GM23248 (cell line): ENCODE data around the gene ALG2. TPM values are rescaled to one million over a fixed set of nuclear protein-coding genes. Genes with fewer than 3 reads are reported as not detected.

ENCODE experiments used
- DNase-seq: peaks from one replicate; pipeline ENCODE4 v3.0.0-alpha.2; 2015
- H2AFZ ChIP-seq: fragments of 200-600 bp; sonication (generic); 2 replicates; pipeline ENCODE4 v1.6.1; 2016; ENCODE audit warnings: antibody characterized with exemption
- H3F3A ChIP-seq: fragments of 200-600 bp; sonication (generic); 2 replicates; pipeline ENCODE4 v1.6.1; 2016; ENCODE audit warnings: mild to moderate bottlenecking, antibody characterized with exemption, mixed run types; ENCODE audit not compliant: insufficient read depth
- H3K27ac ChIP-seq: fragments of 200-600 bp; sonication (generic); 2 replicates; pipeline ENCODE4 v1.5.1; 2016; ENCODE audit warnings: mild to moderate bottlenecking
- H3K27me3 ChIP-seq: fragments of 200-600 bp; sonication (generic); replicated peaks from 2 replicates; pipeline ENCODE4 v1.6.1; 2016; ENCODE audit warnings: mild to moderate bottlenecking; ENCODE audit not compliant: insufficient read depth
- H3K36me3 ChIP-seq: fragments of 200-600 bp; sonication (generic); 2 replicates; pipeline ENCODE4 v1.6.1; 2016; ENCODE audit warnings: low read depth, mild to moderate bottlenecking
- H3K4me1 ChIP-seq: fragments of 200-600 bp; sonication (generic); 2 replicates; pipeline ENCODE4 v1.6.1; 2016; ENCODE audit warnings: mild to moderate bottlenecking; ENCODE audit not compliant: insufficient read depth
- H3K4me2 ChIP-seq: fragments of 200-600 bp; sonication (generic); one replicate; pipeline ENCODE4 v1.6.1; 2016; ENCODE audit warnings: mild to moderate bottlenecking; ENCODE audit not compliant: unreplicated experiment
- H3K4me3 ChIP-seq: fragments of 200-600 bp; sonication (generic); 2 replicates; pipeline ENCODE4 v1.5.1; 2016; ENCODE audit warnings: mild to moderate bottlenecking
- H3K79me2 ChIP-seq: fragments of 200-600 bp; sonication (generic); 2 replicates; pipeline ENCODE4 v1.6.1; 2016; ENCODE audit warnings: mild to moderate bottlenecking; ENCODE audit not compliant: insufficient read depth
- H3K9ac ChIP-seq: fragments of 200-600 bp; sonication (generic); 2 replicates; pipeline ENCODE4 v1.6.1; 2016; ENCODE audit warnings: mild to moderate bottlenecking
- H3K9me2 ChIP-seq: fragments of 200-600 bp; sonication (generic); 2 replicates; pipeline ENCODE4 v1.6.1; 2016; ENCODE audit warnings: mixed run types, mild to moderate bottlenecking, moderate library complexity; ENCODE audit not compliant: insufficient read depth
- H3K9me3 ChIP-seq: fragments of 200-600 bp; sonication (generic); one replicate; pipeline ENCODE4 v1.6.1; 2017; ENCODE audit warnings: low read depth
- H4K20me1 ChIP-seq: fragments of 200-600 bp; sonication (generic); 2 replicates; pipeline ENCODE4 v1.6.0; 2016; ENCODE audit not compliant: insufficient read depth
- EZH2 ChIP-seq: fragments of 200-600 bp; sonication (generic); IDR thresholded peaks from 2 replicates; pipeline ENCODE4 v1.6.1; 2018; ENCODE audit warnings: antibody characterized with exemption, mild to moderate bottlenecking; ENCODE audit not compliant: insufficient read depth, poor library complexity, severe bottlenecking
- EZH2phosphoT487 ChIP-seq: fragments of 200-600 bp; sonication (generic); IDR thresholded peaks from 2 replicates; pipeline ENCODE4 v1.6.1; 2018; ENCODE audit warnings: antibody characterized with exemption, moderate library complexity, mild to moderate bottlenecking, low read depth; ENCODE audit not compliant: insufficient read depth
- WGBS, 2 experiments: methylation state at CpG; one replicate each; pipeline ENCODE4 v1.1.6; 2015 to 2017; ENCODE audit warnings: low lambda C conversion rate in 2 of 2, low coverage in 1 of 2; ENCODE audit errors: missing lambda C conversion rate in 2 of 2; 5-methylcytosine and 5-hydroxymethylcytosine counted together
- in situ Hi-C: fragments of 300-500 bp; cut with MboI; formaldehyde crosslinking; loops from 2 replicates; pipeline ENCODE4 v1.15.0; 2020
- polyA plus RNA-seq: library from polyadenylated mRNA; unstranded; fragments of >200 nt; fragmentation: Nextera tagmentation; extraction: Ambion mirVana; gene quantifications from 2 replicates; pipeline ENCODE4 v1.2.1, GENCODE V29; 2016
- total RNA-seq: library from RNA; depleted of rRNA; stranded (reverse); fragments of >200 nt; shearing (Covaris generic); gene quantifications from 2 replicates; pipeline ENCODE4 v1.2.3, GENCODE V29; 2014

The ALG2 gene
- total and polyA plus RNA-seq, 2 experiments from 2014 or later: 59.5 to 65.8 TPM

DNA sequence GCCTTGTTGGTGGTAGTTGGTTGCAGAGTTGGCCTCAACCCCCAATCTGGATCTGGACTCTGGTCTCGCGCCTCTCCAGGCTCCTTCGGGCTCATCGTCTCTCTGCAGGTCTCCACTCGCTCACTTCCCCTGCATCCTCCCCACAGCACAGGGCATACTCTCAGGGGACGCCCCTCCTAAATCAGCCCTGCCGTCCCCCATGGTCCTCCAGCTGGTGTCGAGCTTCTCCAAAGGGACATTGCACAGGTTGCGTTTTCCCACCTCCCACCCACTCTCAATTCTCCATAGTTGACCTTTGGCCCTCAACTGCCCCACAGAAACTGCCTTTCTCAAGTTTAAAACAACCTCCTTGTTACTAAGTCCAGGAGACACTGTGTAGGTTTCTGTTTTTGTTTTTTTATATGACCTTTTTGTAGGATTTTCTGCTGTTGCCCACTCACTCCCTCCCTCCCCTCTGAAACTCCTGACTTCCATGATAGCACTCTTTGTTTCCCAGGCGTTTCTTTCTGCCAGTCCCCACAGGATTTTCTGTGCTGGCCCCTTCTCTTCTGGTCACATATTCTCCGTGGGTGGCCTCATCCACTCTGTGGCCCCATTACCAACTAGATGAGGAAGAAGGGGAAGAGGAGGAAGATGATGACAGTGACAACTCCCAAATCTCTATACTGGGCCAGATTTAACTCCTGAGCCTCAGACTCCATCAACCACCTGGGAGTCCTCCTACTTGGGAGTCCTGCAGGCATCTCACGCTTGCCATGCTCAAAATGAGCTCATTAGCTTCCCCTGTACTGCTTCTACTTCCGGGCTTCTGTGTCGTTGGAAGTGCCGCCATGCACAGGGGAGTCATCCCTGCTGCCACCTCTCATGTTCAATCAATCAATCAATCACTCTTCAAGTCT is 50.3 kb downstream of the ALG2 start:
- H3K4me1 ChIP-seq: no peaks in the 10 kb centered on the region
- no peak for DNase-seq
- no peaks in the 10 kb centered on the region for H4K20me1 ChIP-seq
- H3K79me2 ChIP-seq: no peaks in the 10 kb centered on the region
- in situ Hi-C loops: no loop called here
- peaks cover 6% of the 10 kb centered on the region; the same call in 1 of the 2 replicates for H3K27me3 ChIP-seq
- no peaks in the 10 kb centered on the region for H3K9me3 ChIP-seq
- H3K27ac ChIP-seq: no peak overlapping the region
- no peak overlapping the region for H3K4me2 ChIP-seq
- TF ChIP-seq EZH2phosphoT487: no peak
- no peak for TF ChIP-seq EZH2
- H3F3A ChIP-seq: no peaks in the 10 kb centered on the region
- no peak overlapping the region for H2AFZ ChIP-seq
- H3K9ac ChIP-seq: no peak overlapping the region
- no peaks in the 10 kb centered on the region for H3K36me3 ChIP-seq
- H3K9me2 ChIP-seq: no peaks in the 10 kb centered on the region
- H3K4me3 ChIP-seq: no peak overlapping the region
- 76 to 78% methylated on average over 15 of the region's 15 CpGs for WGBS, 2 experiments

DNA sequence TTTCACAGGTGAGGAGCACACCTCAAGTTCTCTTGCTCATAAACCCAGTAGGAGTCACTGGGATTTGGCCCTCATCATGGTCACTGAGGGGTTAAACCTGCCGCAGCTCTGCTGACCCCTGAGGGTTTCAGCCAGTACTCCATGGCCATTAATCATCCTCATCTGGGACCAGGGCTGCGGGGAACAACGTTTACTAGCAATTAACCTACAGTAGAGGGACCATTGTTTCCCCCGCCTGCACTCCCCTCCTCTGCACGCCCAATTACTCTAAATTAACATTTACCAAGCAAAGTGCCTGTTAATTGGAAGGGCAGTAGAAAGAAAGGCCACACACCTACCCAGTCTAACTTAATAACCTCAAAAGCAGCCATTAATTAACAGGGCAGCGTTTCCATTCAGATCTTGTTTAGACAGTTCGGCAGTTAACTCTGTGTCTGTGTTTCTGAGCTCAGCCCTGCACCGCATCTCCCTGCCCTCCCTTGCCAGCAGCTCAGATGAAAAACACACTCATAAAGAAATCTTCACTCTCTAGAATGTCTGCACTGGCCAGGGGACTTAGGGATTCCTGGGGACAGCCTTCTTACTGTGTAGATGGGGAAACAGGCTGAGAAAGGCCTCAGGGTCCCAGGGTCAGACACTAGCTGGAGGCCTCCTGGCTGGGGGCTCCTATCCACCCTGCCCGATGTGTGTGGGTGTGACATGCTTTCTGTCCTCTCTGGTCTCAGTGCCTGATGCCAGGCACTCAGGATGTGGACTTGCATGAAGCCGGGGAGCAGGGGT is 51.6 kb downstream of the ALG2 start:
- no peaks in the 10 kb centered on the region for H3F3A ChIP-seq
- no peak overlapping the region for H3K27ac ChIP-seq
- H3K36me3 ChIP-seq: no peaks in the 10 kb centered on the region
- no peak overlapping the region for H2AFZ ChIP-seq
- DNase-seq: no peak
- no peak overlapping the region for H3K4me2 ChIP-seq
- no peaks in the 10 kb centered on the region for H3K4me1 ChIP-seq
- H3K79me2 ChIP-seq: no peaks in the 10 kb centered on the region
- peaks cover 6% of the 10 kb centered on the region; the same call in 1 of the 2 replicates for H3K27me3 ChIP-seq
- H3K4me3 ChIP-seq: no peak overlapping the region
- H3K9ac ChIP-seq: no peak overlapping the region
- H3K9me3 ChIP-seq: no peaks in the 10 kb centered on the region
- no peaks in the 10 kb centered on the region for H4K20me1 ChIP-seq
- H3K9me2 ChIP-seq: no peaks in the 10 kb centered on the region
- no peak for TF ChIP-seq EZH2
- in situ Hi-C loops: no loop called here
- WGBS, 2 experiments: 43 to 51% methylated on average over 9 to 10 of the region's 10 CpGs

DNA sequence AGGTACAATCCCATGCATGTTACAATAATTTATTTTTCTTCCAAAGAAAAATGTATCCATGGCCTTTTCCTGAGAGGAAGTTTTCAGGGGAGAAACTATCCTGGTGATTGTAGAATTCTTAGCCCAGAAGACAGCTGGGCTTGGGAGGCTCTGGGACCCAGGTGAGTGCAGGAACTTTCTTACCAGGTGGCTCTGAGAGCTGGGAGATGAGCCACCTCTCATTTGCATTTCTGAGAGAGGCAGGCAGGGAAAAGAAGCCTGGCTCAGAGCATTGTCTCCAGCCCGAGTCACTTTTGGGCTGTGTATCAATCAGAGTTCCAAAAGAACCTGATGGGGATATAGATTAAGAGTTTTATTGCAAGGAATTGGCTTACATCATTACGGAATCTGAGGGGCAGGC is 52.7 kb downstream of the ALG2 start:
- 82 to 88% methylated on average over 2 of the region's 2 CpGs for WGBS, 2 experiments
- Histone ChIP-seq H3K36me3 (no peaks in the 10 kb centered on the region), H3K9me2 (no peaks in the 10 kb centered on the region), H3K9ac (no peak overlapping the region), H3K79me2 (no peaks in the 10 kb centered on the region), H3K4me3 (no peak overlapping the region), H2AFZ (no peak overlapping the region), H3K4me1 (no peaks in the 10 kb centered on the region), H3F3A (0 out of 2 replicates have a peak, but pooled peaks cover 5% of the 10 kb centered on the region), H3K27me3 (peaks cover 6% of the 10 kb centered on the region; the same call in 1 of the 2 replicates), H4K20me1 (no peaks in the 10 kb centered on the region), H3K9me3 (no peaks in the 10 kb centered on the region), H3K27ac (no peak overlapping the region), H3K4me2 (no peak overlapping the region)
- DNase-seq: no peak
- in situ Hi-C loops: no loop called here
- no peak for TF ChIP-seq EZH2phosphoT487
- TF ChIP-seq EZH2: no peak

DNA sequence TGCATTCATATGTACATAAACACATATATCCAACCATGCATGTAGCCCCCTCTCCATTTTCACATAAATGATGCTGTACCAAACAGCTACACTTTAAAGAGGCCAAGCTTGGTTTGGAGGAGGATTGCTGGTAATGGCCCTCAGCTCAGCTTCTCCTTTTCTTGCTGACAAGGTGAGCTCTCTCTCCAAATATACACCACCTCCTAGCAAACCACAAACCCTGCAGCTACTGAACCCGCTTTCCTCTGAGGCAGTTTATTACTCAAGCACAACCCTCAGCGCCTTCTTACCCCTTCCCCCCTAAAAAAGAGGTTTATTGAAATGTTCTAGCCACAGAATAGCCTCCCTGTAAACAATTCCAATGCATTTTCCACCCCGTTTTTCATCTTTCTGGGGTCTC is 54.0 kb downstream of the ALG2 start:
- no peaks in the 10 kb centered on the region for H3K36me3 ChIP-seq
- WGBS, 2 experiments: 68 to 80% methylated on average over 3 of the region's 3 CpGs
- no peak for DNase-seq
- no peak overlapping the region for H2AFZ ChIP-seq
- H3K4me2 ChIP-seq: no peak overlapping the region
- H3K4me1 ChIP-seq: no peaks in the 10 kb centered on the region
- no peaks in the 10 kb centered on the region for H4K20me1 ChIP-seq
- in situ Hi-C loops: no loop called here
- H3K9ac ChIP-seq: no peak overlapping the region
- no peak overlapping the region for H3K4me3 ChIP-seq
- no peak for TF ChIP-seq EZH2phosphoT487
- no peak for TF ChIP-seq EZH2
- H3K9me2 ChIP-seq: no peaks in the 10 kb centered on the region
- H3K9me3 ChIP-seq: no peaks in the 10 kb centered on the region
- 0 out of 2 replicates have a peak, but pooled peaks cover 5% of the 10 kb centered on the region for H3F3A ChIP-seq
- H3K79me2 ChIP-seq: no peaks in the 10 kb centered on the region
- H3K27me3 ChIP-seq: peaks cover 6% of the 10 kb centered on the region; the same call in 1 of the 2 replicates
- H3K27ac ChIP-seq: no peak overlapping the region
